GM19397 (cell line): Measurements from ENCODE around the gene LZIC.
"Not testable (repeated sequence)": the region's sequence is repeated elsewhere in the genome, so short reads cannot be mapped to it uniquely, and the experiment has no call there.

Source experiments
- ATAC-seq: cut with Tn5 transposase; IDR thresholded peaks from one replicate; pipeline ENCODE4 v1.9.1; 2021; ENCODE audit warnings: mild to moderate bottlenecking, moderate library complexity; ENCODE audit not compliant: unreplicated experiment

The LZIC gene

DNA sequence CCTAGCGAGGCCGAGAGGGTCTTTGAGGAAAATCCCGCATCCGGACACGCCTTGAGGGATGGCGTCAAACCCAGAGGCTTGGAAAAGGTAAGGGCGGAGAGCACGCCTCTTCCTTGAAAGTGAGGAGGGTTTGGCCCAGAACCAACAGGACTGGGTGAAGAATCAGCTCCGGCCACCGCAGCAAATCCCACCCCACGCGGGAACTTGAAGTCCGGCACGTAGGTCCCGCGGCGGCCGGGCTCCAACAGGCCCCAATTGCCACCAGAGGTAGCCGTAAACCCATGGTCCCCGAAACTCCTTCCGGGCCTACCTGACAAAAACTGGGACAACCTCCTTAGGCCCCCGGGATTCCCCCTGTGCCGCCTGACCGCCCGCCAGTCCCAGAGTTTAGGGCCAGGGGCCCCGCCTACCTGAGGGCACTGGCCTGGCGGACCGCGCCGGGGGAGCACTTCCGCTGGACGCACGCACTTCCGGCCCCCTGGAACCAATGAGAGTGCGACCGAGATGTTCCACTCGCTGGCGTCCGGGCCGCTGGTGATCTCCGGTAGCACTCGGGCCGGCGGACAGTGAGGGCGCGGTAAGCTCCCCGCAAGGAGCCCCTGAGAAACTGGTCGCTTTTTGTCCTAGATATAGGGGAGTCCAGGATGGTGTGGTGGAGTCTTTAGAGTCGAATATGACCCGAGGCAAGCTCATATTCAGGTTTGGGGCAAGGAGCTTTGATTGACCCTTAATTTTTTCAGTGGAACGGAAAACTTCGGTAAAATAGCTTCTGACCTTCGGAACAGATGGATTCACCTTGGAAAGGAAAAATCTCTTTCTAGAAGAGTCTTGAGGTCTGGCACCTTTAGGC is at the start of gene LZIC, which contains the start of gene NMNAT1:
Gene LZIC (minus strand): TSS at position 453 of the 850 bp plus-strand sequence. CDS start 6,772 bp downstream, outside the sequence.
Gene NMNAT1 (plus strand): TSS at position 537 of the 850 bp plus-strand sequence. CDS start 28,599 bp downstream, outside the sequence.
- ATAC-seq: peak; percentile 93

DNA sequence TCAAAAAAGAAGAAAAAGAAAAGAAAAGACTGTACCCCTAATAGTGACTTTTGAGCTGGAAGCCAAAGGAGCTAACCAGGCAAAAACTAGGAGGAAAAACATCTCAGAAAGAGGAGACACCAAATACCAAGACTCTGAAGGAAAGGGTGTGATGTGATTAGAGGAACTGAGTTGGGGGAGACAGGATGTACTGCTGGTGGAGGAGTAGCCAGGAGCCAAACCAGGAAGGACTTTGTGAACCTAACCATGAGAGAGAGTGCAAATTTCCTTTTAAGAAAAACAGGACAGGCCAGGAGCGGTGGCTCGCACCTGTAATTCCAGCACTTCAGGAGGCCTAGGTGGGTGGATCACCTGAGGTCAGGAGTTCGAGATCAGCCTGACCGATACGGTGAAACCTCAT is 49.7 kb upstream of the LZIC start:
- no peak for ATAC-seq

DNA sequence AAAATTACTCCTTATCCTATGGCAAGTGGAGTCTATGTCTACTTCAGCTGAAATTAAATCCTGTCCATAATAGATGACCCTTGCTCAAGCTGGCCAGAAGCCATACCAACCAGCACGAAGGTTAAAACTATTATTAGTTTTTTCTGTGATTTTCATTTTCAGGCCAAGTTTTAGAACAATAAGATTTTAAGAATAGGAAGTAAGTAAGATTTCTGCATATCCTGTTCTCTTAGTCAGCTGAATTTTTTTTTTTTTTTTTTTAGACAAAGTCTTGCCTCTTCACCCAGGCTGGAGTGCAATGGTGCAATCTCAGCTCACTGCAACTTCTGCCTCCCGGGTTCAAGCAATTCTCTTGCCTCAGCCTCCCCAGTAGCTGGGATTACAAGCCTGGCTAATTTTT is 47.8 kb upstream of the LZIC start:
- no peak for ATAC-seq

DNA sequence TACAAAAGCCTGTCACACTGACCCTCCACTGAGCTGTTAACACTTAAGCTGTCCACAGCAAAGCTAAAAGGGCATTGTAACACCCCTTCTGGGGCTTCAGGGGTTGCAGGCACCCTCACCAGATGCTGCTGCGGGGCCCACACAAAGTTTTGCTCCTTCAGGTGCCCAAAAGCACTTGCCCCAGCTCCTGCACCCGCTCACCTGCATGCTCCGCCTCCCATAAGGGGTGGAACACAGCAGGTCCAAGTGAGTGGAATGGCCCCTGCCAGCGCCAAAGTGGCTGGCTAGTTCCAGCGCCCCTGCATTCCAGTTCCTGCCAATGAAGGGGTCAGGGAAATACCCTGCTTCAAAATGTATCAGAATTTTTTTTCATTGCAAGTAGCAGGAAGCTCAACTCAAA is 46.6 kb upstream of the LZIC start:
- no peak for ATAC-seq

DNA sequence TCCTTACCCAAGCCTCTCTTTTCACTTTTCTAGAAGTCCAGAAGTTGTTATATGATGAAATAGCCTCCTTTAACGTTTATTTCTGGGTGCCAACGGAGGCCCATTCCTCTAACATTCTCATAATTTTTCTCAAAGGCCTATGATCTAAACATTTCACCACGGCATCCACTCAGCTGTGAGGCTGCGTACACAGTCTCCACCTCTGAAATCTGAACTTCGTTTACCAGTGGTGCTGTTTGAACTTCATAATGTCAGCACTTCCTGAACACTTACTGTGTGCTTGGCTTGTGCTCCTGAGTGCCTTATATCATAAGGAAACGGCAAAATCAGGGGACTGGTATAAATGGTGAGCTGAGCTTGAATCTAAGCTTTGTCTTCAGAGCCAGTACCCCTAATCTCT is 41.8 kb upstream of the LZIC start:
- ATAC-seq: no peak

DNA sequence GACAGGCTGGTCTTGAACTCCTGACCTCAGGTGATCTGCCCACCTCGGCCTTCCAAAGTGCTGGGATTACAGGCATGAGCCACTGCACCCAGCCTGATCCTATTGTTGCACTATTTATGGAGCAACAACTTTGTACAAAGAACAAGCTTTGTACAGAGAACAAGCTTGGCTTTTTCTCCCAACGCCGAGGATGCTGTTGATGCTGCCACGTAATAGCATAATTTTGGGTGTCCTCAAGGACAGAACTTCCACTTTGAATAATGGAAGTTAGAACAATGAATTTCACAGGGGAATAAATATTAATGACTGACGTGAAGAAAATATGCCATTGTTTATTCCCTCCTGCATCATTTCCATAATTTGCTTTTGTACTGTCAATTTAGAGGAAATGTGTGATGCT is 41.1 kb upstream of the LZIC start:
- ATAC-seq: no peak

DNA sequence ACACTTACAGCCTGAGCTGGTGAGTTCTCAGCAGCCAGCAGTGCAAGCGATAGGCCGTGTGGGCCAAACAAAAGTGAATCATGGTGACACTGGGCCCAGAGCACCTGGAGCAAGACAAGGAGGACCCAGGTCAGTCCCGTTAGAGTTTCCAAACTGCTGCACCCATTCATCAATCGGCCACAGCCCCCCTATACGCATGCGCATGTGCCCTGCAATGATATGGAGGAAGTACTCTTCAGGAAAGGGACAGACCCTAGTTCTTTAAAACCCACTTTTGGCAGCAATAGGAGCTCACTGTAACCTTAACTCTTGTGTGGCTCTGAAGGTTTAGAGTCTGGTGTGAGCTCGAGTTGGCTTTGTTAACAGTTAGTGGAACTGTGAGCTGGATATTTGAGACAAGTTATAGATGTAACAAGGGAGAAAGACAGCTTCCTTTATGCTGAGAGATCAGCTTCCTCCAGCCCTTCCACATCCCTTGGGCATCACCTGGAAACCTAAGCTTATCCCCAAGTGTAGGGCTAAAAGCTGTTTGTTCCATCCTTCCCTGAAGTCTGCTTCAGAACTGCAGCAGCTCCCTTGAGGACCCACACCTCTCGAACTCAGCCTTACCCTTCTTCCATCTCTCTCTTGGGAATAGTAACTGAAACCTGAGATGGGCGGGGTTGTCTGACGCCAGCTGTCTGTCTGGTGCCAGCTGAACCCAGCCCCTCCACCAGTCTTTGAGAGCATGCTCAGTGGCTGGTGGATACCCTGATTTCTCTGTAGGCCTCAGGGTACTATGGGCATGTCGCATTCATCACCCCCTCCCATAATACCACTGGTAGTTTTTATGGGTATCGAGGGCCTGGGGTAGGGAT is 17.7 kb upstream of the LZIC start:
- ATAC-seq: no peak

DNA sequence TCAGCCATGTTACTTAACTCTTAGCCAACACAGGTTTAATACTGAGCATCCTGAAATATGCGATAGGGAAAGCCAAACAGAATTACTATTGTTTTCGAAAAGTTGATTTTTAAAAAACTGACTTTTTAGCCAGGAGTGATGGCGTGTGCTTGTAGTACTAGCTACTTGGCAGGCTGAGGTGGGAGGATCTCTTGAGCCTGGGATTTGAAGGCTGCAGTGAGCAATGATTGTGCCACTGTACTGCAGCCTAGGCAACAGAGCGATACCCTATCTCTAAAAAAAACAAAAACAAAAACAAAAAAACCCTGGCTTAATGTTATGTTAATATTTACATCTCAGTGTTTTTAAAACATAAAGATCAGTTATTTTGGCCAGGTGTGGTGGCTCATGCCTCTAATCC is 16.8 kb upstream of the LZIC start:
- ATAC-seq: no peak

DNA sequence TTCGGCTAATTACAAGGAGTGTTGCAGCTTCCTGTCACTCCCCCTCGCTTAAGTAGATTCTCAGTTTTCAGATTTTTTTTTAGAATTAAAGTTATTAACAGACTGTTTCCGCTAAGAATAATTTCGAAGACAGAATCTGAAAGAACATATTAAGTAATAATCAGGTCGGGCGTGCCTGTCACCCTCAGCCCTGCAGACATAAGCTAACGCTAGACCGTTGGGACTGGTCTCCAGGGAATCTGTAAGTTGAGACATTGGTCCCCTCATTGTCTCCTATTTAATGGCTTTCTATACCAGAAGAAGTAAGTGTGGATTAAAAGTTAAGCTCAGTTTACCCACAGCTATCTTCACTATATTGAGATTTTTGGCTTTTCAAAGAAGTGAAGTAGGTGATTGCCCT is 14.5 kb upstream of the LZIC start:
- ATAC-seq: no peak

DNA sequence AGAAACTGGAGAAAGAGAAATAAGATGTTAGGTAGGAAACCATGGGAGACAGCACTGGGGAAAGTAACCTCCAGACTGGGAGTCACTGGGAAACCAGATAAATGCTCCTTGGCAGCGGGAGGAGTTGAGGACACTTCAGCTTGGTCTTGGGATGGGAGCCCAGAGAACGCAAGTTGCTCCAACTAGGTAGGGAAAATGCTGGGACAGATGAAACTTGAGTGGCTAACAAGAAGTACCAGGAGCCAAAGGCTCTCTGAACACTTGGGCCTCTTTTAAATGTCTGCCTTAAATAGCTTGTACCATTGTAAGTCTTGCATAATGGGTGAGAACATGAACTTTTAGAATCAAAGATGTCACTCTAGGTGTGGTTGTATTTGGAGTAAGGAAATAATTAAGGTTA is 3.1 kb upstream of the LZIC start:
- ATAC-seq: no peak

DNA sequence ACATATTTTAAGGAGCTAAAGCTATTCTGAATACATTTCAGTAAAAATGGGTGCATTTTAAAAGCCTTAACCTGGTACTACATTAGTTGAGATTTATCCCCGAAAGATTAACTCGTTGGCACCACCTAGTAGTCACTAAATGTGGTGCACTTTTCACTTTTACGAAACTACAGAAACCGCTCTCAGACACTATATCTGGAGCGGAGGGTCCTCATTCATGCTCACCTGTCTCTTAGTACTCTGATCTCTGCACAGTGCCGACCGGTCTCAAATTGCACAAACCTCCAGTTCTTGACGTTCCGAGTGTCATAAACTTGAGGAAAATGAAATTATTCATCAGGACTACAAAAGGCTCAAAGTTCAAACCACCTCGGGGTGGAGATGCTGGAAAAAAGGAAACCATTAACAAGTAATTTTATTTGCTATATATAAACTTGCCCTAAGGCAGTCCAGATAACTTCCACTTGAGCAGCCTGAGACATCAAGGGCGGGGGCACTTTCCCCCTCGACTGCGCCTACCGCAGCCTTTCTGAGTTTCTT is 722 bp downstream of the LZIC start:
- peak; percentile 39 for ATAC-seq

DNA sequence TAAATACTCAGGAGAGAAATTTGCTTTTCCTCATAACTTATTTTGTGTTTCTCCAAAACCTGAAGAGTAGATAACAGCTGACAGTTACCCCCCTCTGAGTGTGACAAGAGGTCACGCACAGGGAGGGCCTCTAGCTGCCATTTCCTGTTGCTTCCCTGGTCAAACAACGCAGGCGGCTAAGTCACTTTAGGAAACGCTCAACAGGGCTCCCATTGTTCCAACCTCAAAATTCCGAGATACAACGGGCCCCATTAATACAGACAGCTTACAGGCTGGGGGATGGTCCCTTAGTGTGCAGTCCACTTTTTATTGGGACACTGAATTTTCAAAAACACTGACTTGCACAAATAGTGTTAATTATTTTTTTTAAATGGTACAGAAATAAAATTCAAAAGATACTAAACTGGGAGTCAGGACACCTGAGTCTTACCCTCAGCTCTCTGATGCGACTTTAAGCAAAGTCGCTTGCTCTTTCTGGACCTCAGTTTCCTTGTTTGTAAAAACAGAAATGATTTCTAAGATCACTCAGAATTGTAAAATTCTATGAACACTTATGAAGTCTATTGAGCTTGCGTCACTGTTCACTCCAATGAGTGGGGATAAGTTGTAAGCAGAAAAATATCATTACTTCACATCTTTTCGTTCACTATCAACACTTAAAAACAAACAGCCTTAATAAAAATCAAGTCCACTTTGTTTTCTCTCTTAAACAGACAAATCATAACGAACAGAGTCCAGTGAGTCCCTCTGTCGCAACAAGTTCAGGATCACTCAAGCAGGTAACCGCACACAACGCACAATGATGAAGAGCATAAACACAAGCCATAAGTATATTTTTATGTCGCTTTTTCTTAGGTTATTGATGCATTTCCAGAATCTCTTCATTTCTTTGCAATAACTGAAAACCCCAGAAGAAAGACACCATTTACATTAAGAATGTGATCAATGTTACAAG is 13.5 kb downstream of the LZIC start:
- ATAC-seq: no peak

DNA sequence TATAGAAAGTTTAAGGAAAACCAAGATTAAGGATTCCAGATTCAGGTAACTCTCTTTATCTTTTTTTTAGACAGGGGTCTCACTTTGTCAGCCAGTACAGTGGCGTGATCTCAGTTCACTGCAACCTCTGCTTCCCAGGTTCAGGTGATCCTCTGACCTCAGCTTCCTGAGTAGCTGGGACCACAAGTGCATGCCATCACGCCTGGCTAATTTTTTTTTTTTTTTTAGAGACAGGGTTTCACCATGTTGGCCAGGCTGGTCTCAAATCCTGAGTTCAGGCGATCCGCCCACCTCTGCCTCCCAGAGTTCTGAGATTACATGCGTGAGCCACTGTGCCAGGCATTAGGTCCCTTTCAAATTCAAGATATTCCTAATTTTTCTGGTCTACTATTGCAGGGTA is 15.9 kb downstream of the LZIC start:
- ATAC-seq: no peak

DNA sequence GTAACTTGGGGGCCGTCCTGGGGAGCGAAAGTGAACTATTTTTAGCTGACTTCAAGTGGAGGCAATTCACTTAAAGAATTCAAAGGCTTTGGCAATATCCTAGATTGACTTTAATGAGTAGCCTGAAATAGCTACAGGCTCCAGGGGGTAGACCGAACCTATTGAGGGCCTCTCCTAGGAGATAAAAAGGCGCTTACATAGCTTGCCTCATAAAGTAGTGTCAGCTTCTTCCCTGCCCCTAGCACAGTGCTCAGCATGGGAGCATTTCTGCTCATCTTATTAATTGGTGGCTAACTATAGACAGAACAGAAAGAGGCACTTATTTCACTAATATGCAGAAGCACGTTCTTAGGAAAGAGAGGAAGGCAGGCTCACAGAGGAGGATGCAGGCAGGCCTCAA is 20.8 kb downstream of the LZIC start:
- ATAC-seq: no peak

DNA sequence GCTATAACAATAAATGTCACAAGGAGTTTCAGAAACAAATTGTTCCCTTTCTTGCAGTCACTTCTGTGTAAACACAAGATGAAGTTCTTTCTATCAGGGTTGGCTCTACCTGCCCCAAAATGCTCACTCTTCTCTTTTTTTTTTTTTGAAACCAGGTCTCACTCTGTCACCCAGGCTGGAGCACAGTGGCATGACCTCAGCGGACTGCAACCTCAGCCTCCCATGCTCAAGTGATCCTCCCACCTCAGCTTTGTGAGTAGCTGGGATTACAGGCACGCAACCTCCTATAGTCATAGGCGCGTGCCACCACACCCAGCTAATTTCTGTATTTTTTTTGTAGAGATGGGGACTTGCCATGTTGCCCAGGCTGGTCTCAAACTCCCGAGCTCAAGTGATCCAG is 22.6 kb downstream of the LZIC start:
- no peak for ATAC-seq

DNA sequence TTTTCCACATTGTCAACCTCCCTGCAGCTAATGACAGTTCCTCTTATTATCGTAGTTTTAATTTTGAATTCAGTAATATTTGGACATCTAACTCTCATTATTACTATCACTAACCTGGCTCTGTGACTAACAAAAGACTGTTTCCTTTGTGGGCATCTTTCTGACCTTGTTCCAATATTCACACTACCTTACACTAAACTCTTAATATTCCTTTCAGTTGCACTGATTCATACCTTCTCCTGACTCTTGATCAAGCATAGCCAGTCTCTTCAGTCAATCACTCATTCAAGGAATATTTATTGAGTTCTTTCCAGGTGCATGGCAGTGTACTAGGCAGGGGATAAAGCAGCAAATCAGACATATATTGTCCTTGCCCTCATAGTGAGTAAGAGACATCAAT is 25.3 kb downstream of the LZIC start:
- ATAC-seq: no peak

DNA sequence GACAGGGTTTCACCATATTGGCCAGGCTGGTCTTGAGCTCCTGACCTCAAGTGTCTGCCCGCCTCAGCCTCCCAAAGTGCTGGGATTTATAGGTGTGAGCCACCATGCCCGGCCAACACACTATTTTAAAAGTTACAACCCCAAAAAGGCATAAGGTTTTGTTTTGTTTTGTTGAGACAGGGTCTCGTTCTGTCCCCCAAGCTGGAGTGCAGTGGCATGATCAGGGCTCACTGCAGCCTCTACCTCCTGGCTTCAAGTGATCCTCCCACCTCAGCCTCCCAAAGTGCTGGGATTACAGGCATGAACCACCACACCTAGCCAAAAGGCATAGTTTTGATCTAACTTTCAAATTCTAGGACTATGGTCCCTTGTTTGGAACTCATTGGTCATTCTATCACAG is 25.7 kb downstream of the LZIC start:
- ATAC-seq: not testable (repeated sequence)

DNA sequence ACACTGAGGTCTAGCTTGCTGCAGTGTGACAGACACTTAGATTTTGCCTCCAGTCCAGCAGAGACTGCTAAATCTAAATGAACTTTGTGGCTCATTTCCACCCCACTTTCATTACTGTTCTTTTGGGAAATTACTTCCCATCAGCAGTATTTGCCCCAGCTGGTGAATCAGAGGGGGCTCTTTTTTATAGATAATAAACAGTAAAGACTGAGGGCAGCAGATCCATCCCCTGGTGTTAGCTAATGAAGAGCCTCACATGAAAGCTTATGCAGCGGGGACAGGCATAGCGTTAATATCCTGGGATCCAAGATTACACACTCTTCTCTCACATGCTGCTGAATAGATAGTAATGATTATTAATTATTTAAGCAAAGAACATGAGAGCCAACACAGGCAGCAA is 26.7 kb downstream of the LZIC start:
- ATAC-seq: no peak

DNA sequence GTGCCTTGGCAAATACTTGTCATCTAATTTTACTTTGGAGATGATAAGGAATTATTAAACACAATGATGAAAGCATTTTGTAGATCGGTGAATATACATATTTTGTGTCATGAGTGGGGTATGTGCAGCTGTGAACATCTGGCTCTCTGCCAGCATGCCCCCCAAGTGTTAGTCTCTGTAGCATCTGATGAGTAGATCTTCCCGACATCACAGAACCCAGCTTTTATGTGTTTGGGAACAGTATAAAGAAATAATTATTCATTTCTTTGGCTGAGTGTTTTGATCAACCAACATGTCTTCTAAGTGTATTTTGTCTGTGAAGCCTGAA is 28.6 kb downstream of the LZIC start:
- ATAC-seq: no peak

DNA sequence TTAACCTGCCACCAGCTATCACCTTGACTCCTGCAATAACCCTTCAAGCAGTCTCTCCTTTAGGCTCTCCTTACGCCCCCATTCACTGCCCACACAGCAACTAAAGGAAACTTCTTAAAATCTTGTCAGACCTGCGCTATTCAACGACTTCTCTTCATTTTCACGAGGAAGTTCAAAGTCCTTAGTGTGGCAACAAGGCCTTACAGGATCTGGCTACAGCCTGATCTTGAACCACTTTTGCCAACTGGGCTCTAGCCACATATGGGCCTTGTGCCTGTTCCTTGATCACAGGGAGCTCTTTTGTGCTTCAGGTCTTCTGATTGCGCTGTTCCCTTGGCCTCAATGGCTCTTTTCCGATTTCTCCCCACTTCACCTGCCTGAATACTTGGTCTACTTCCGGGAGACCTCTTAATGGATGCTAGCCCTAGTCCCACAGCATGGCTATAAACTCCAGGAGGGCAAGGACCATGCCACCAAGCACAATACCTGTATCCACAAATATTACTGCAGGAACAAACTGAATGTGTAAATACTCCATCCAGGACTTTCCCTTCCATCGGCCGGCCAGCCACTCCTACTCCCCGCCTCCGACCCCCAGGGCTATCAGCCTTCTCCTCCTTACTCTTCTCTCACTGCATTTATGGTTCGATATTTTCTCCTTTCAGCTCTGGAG is 30.8 kb downstream of the LZIC start:
- no peak for ATAC-seq
